Measurements from ENCODE around the gene ZSCAN30. TPM values are rescaled to one million over a fixed set of nuclear protein-coding genes. Genes with fewer than 3 reads are reported as not detected.

The ZSCAN30 gene
- total RNA-seq, 2 donors from 2014 or later: 10.0 to 11.1 TPM

DNA sequence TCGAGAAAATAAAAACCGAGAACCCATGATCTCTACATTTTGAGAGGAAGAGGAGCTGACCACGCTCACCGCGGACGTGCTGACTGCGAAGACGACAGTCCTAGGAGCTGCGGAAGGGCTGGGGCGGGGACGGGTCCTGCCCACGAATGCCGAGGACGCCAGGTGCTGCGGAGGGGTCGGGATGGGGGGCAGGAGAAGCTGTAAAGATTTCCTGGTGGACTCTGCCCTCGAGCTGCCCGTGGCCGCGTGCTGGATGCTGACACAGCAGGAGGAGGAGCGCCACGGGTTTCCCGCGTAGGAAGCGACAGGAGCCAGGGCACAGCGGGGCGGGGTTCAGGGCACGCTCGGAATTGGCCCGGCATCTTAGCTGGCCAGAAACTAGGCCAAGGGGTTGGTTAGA, 22.2 kb downstream of the ZSCAN30 start:
- H3K27me3 Mint-ChIP-seq: no peaks in the 10 kb centered on the region
- ATAC-seq: peak; percentile 10
- H3K36me3 Mint-ChIP-seq (ENCODE audit: low read depth): peaks cover under 1% of the 10 kb centered on the region
- peaks cover 3% of the 10 kb centered on the region for H3K4me1 Mint-ChIP-seq
- no peak for DNase-seq
- H3K4me3 Mint-ChIP-seq: peak overlapping the region; percentile 94
- H3K9me3 ChIP-seq (ENCODE audit: control insufficient read depth, low read length, poor library complexity, severe bottlenecking): no peaks in the 10 kb centered on the region
- H3K27ac Mint-ChIP-seq: peak overlapping the region; percentile 93

DNA sequence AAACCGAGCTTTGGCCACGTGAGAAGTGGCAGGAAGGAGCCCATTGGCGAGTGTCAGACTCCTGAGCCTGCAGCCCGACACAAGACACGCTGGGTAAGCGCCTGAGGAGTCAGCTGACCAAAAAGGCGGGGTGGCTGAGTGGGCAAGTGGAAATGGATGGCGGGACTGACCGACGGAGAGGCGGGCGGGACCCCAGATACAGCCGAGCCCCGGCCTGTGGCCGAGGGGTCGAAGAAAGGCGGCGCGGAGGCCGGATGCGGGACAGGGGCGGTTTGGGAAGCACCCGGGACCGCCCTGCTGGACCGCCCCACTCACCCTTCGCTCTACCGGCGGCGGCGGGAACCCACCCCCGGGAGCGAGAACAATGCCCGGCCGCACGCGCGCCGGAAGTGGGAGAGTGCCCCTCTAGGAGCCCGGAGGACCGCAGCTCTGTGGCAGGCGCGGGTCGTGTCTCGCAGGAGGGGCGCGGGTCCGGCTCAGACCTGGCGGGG, 22.8 kb downstream of the ZSCAN30 start:
- peaks cover 2% of the 10 kb centered on the region for H3K36me3 Mint-ChIP-seq (ENCODE audit: low read depth)
- H3K9me3 ChIP-seq (ENCODE audit: control insufficient read depth, low read length, poor library complexity, severe bottlenecking): no peaks in the 10 kb centered on the region
- H3K4me3 Mint-ChIP-seq: peak overlapping the region; percentile 94
- peak; percentile 44 to 49 (median 48) for DNase-seq
- no peaks in the 10 kb centered on the region for H3K27me3 Mint-ChIP-seq
- H3K4me1 Mint-ChIP-seq: peaks cover 3% of the 10 kb centered on the region
- peak; percentile 82 for ATAC-seq
- peak overlapping the region; percentile 93 for H3K27ac Mint-ChIP-seq

DNA sequence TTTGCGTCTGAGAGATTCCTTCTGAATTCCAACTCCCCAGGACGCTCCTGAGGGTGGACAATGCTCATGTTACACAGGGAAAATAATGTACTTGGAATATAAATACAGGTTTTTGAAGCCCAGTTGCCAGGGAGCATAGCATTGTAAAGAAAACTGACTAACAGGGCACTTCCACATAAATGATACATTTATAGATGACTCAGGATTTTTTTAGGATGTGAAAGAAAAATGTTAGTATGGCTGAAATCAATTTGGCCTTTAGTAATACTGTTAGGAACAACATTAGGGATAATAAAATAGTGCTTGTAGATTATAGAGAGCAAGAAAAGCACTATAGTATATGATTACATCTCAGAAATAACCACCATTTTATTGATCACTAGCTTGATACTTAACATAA, 25.6 kb downstream of the ZSCAN30 start:
- no peak overlapping the region for H3K27ac Mint-ChIP-seq
- H3K4me1 Mint-ChIP-seq: peaks cover 3% of the 10 kb centered on the region
- H3K27me3 Mint-ChIP-seq: no peaks in the 10 kb centered on the region
- ATAC-seq (no peak), DNase-seq (no peak)
- peaks cover 5% of the 10 kb centered on the region for H3K36me3 Mint-ChIP-seq (ENCODE audit: low read depth)
- no peaks in the 10 kb centered on the region for H3K9me3 ChIP-seq (ENCODE audit: control insufficient read depth, low read length, poor library complexity, severe bottlenecking)
- no peak overlapping the region for H3K4me3 Mint-ChIP-seq

DNA sequence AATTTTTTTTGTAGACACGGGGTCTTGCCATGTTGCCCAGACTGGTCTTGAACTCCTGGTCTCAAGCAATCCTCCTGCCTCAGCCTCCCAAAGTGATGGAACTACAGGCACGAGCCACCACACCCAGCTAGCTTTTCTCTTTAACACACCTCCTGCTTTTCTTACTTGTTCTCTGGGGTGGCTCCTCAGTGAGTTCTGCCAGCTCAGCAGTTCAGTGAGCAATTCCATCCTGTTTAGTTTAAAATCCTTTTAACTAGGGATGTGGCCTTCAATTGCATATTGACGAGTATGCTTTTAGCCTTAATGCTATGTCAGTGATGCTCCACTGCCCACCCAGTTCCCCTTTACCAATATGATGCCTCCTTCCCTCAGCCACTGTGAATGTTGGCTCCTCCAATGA, 33.1 kb downstream of the ZSCAN30 start:
- DNase-seq (no peak), ATAC-seq (no peak)
- H3K27me3 Mint-ChIP-seq: no peaks in the 10 kb centered on the region
- H3K9me3 ChIP-seq (ENCODE audit: control insufficient read depth, low read length, poor library complexity, severe bottlenecking): peaks cover 4% of the 10 kb centered on the region
- H3K4me3 Mint-ChIP-seq: no peak overlapping the region
- no peak overlapping the region for H3K27ac Mint-ChIP-seq
- H3K36me3 Mint-ChIP-seq (ENCODE audit: low read depth): peaks cover 3% of the 10 kb centered on the region
- H3K4me1 Mint-ChIP-seq: no peaks in the 10 kb centered on the region

DNA sequence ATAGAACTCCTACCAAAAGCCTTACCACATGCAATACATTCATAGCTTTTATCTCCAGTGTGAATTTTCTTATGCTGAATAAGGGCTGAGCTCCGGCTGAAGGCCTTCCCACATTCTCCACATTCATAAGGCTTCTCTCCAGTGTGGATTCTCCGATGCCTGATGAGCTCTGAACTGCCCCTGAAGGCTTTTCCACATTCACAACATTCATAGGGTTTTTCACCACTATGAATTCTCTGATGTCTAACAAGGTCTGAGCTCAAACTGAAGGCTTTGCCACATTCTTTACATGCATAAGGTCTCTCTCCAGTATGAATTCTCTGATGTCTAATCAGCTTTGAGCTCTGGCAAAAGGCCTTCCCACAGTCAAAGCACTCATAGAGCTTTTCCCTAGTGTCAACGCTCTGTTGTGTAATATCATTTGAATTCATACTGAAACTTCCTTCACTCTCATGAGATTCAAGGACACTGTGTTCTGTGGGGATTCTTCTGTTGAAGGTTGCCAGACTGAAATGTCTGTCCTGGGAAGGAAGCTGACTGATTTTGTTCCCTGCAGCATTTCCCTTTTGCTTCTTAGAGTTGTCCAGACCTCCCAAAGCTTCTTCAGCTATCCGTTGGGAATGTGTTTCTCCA, 36.3 kb downstream of the ZSCAN30 start:
- DNase-seq (no peak), ATAC-seq (no peak)
- Mint-ChIP-seq H3K36me3 (ENCODE audit: low read depth) (peaks cover 2% of the 10 kb centered on the region), H3K27ac (no peak overlapping the region), H3K4me1 (no peaks in the 10 kb centered on the region), H3K4me3 (no peak overlapping the region), H3K27me3 (no peaks in the 10 kb centered on the region)
- H3K9me3 ChIP-seq (ENCODE audit: control insufficient read depth, low read length, poor library complexity, severe bottlenecking): peaks cover 4% of the 10 kb centered on the region

DNA sequence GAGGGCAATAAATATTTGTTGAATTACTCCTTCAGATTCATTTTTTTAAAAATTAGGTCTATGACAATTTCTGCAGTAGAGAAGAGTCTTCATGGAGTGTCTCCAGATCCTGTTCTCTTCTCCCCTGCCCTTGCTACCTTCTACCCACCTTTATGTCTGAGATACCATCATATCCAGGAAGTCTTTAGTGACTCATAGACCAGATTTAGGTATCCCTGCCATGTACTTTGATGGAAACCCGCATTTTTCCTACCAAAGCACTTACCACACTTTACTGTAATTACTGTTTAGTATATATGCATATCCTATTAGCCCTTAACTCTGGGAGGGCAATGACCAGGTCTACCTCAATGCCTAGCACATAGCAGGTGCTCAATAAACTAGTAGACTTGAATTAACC, 37.6 kb downstream of the ZSCAN30 start:
- no peak for DNase-seq
- ATAC-seq: no peak
- H3K9me3 ChIP-seq (ENCODE audit: control insufficient read depth, low read length, poor library complexity, severe bottlenecking): peaks cover 4% of the 10 kb centered on the region
- Mint-ChIP-seq H3K27me3 (no peaks in the 10 kb centered on the region), H3K36me3 (ENCODE audit: low read depth) (peaks cover 5% of the 10 kb centered on the region), H3K4me3 (no peak overlapping the region), H3K4me1 (no peaks in the 10 kb centered on the region), H3K27ac (no peak overlapping the region)

DNA sequence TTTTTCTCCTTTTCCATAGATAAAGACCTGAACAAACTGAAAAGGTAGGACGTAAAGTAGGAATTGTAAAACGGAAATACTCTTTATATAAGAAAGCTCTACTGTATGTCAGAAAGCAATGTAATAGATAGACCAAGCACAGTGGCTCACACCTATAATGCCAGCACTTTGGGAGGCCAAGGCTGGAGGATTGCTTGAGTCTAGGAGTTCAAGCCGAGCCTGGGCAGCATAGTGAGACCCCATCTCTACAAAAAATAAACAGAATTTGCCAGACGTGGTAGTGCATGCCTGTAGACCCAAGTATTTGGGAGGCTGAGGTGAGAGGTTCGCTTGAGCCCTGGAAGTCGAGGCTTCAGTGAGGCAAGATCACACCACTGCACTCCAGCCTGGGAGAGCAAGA, 41.6 kb downstream of the ZSCAN30 start:
- no peak for ATAC-seq
- H3K9me3 ChIP-seq (ENCODE audit: control insufficient read depth, low read length, poor library complexity, severe bottlenecking): peaks cover 4% of the 10 kb centered on the region
- DNase-seq: no peak
- peaks cover 4% of the 10 kb centered on the region for H3K4me1 Mint-ChIP-seq
- no peaks in the 10 kb centered on the region for H3K27me3 Mint-ChIP-seq
- H3K4me3 Mint-ChIP-seq: no peak overlapping the region
- H3K36me3 Mint-ChIP-seq (ENCODE audit: low read depth): peaks cover 20% of the 10 kb centered on the region
- H3K27ac Mint-ChIP-seq: no peak overlapping the region

DNA sequence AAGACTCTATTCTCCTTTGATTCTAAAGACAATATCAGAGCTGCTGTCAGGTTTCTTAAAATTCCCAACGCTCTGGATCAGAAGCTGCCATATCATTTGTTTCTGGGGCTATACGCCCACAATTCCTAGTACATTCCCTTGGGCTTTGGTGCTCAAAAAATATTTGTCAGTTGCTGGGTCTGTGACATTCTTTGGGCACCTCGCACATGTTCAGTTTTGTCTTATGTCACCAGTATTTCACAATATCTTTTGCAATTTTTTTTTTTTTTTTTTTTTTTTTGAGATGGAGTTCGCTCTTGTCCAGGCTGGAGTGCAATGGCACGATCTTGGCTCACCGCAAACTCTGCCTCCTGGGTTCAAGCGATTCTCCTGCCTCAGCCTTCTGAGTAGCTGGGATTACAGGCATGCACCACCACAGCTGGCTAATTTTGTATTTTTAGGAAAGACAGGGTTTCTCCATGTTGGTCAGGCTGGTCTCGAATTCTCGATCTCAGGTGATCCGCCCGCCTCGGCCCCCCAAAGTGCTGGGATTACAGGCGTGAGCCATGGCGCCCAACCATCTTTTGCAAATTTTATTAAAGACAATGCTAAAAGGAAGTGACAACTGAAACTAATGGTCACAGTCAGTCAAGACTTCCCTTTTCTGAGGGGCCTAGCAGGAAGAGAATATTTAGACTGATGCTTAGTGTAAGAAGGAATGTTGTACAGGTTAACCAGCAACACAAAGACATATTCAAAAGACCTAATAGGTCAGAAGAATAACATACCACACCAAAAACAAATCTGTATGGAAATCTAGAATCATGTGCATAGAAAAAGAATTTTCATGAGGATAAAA, 42.4 kb downstream of the ZSCAN30 start:
- no peak for DNase-seq
- no peaks in the 10 kb centered on the region for H3K27me3 Mint-ChIP-seq
- H3K36me3 Mint-ChIP-seq (ENCODE audit: low read depth): peaks cover 21% of the 10 kb centered on the region
- peaks cover 2% of the 10 kb centered on the region for H3K9me3 ChIP-seq (ENCODE audit: control insufficient read depth, low read length, poor library complexity, severe bottlenecking)
- ATAC-seq: no peak
- peaks cover 6% of the 10 kb centered on the region for H3K4me1 Mint-ChIP-seq
- H3K4me3 Mint-ChIP-seq: no peak overlapping the region
- no peak overlapping the region for H3K27ac Mint-ChIP-seq

DNA sequence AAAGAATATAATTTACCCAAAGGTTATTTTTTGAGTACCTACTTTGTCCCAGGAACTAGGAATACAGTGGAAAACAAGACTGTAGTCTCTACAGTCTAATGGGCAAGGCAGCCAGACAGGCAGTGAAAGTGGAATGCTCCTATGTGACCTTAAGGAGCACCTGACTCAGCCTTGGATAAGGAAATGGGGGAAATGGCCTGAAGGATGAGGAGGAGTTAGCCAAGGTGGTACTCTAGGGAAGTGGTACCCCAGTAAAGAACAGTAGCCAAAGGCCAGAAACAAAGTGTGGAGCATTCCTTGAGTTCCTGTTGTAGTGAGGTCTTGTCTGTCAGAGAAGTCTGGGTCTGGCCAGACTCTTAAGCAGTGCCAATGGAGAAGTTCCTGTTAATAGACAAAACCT, 43.2 kb downstream of the ZSCAN30 start:
- H3K36me3 Mint-ChIP-seq (ENCODE audit: low read depth): peaks cover 21% of the 10 kb centered on the region
- no peaks in the 10 kb centered on the region for H3K9me3 ChIP-seq (ENCODE audit: control insufficient read depth, low read length, poor library complexity, severe bottlenecking)
- H3K27me3 Mint-ChIP-seq: no peaks in the 10 kb centered on the region
- no peak for DNase-seq
- peaks cover 8% of the 10 kb centered on the region for H3K4me1 Mint-ChIP-seq
- ATAC-seq: no peak
- H3K4me3 Mint-ChIP-seq: no peak overlapping the region
- no peak overlapping the region for H3K27ac Mint-ChIP-seq

DNA sequence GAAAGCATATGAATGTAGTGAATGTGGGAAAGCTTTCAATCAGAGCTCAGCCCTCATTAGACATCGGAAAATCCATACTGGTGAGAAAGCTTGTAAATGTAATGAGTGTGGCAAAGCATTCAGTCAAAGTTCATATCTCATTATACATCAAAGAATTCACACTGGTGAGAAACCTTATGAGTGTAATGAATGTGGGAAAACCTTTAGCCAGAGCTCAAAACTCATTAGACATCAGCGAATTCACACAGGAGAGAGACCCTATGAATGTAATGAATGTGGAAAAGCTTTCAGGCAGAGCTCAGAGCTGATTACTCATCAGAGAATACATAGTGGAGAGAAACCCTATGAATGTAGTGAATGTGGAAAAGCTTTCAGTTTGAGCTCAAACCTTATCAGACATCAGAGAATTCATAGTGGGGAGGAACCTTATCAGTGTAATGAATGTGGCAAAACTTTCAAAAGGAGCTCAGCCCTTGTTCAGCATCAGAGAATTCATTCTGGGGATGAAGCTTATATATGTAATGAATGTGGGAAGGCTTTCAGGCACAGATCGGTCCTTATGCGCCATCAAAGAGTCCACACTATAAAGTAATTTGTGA, 44.2 kb downstream of the ZSCAN30 start:
- Mint-ChIP-seq H3K36me3 (ENCODE audit: low read depth) (peaks cover 20% of the 10 kb centered on the region), H3K4me1 (peaks cover 11% of the 10 kb centered on the region), H3K4me3 (no peak overlapping the region), H3K27ac (no peak overlapping the region), H3K27me3 (no peaks in the 10 kb centered on the region)
- ATAC-seq (no peak), DNase-seq (no peak)
- no peaks in the 10 kb centered on the region for H3K9me3 ChIP-seq (ENCODE audit: control insufficient read depth, low read length, poor library complexity, severe bottlenecking)

DNA sequence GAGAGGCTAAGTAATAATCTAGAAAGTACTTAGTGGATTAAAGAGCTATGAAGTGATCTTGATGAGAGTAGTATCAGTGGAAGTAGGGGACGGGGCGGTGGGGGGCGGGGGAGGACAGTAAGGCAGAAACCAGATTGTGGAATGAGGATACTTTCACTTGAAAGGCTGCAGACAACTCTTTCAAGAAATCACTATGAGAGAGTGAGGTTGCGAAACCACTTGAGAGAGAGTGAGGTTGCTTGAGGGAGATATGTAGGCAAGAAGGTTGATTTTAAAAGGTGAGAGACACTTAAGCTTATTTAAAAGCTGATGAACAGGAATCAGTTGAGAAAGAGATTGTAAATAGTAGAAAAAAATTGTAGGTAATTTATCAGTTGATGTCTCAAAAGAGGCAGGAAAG, 45.4 kb downstream of the ZSCAN30 start:
- Mint-ChIP-seq H3K27ac (no peak overlapping the region), H3K4me3 (no peak overlapping the region), H3K4me1 (peaks cover 11% of the 10 kb centered on the region), H3K36me3 (ENCODE audit: low read depth) (peaks cover 18% of the 10 kb centered on the region), H3K27me3 (no peaks in the 10 kb centered on the region)
- H3K9me3 ChIP-seq (ENCODE audit: control insufficient read depth, low read length, poor library complexity, severe bottlenecking): no peaks in the 10 kb centered on the region
- ATAC-seq (no peak), DNase-seq (no peak)

DNA sequence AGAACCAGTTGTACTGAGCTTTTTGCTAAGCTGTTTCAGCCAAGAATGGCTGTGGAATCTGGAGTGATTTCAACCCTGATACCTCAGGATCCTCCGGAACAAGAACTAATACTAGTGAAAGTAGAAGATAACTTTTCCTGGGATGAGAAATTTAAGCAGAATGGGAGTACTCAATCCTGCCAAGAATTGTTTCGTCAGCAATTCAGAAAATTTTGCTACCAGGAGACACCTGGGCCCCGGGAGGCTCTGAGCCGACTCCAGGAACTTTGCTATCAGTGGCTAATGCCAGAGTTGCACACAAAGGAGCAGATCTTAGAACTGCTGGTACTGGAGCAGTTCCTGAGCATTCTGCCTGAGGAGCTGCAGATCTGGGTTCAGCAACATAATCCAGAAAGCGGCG, 47.6 kb downstream of the ZSCAN30 start:
- no peaks in the 10 kb centered on the region for H3K9me3 ChIP-seq (ENCODE audit: control insufficient read depth, low read length, poor library complexity, severe bottlenecking)
- no peak for DNase-seq
- Mint-ChIP-seq H3K4me3 (peak overlapping the region; percentile 68), H3K27ac (peak overlapping the region; percentile 21), H3K36me3 (ENCODE audit: low read depth) (peaks cover 15% of the 10 kb centered on the region), H3K27me3 (no peaks in the 10 kb centered on the region), H3K4me1 (peaks cover 11% of the 10 kb centered on the region)
- no peak for ATAC-seq

DNA sequence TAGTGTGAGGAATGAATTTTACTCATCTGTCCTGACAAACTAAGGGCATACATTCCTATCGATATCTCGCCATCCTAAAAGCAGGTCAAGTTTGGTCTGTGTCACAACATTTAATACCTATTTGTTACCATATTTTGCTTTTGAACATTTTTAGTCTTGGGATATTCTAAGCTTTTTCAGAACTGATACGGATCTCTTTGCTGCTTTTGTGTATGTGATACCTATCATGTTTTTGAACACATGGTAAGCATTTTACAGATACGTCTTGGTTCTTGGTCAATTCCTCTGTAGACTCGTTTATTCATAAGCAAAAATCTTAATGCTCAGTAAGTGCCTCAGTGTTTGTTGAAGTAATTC, 48.6 kb downstream of the ZSCAN30 start:
- ATAC-seq (no peak), DNase-seq (no peak)
- H3K9me3 ChIP-seq (ENCODE audit: control insufficient read depth, low read length, poor library complexity, severe bottlenecking): no peaks in the 10 kb centered on the region
- Mint-ChIP-seq H3K36me3 (ENCODE audit: low read depth) (peaks cover 15% of the 10 kb centered on the region), H3K4me3 (peak overlapping the region; percentile 92), H3K27ac (peak overlapping the region; percentile 94), H3K4me1 (peaks cover 11% of the 10 kb centered on the region), H3K27me3 (no peaks in the 10 kb centered on the region)

Measured in T-helper 17 cell (primary cell).